OCI-M2 (cell line): Measurements from ENCODE around the gene ZFYVE26.
"Not testable (repeated sequence)": the region's sequence is repeated elsewhere in the genome, so short reads cannot be mapped to it uniquely, and the experiment has no call there.

ENCODE experiments used
- DNase-seq: peaks from one replicate; lab custom pipeline; 2025; ENCODE audit not compliant: unreplicated experiment; lab: John Stamatoyannopoulos, UW

Gene ZFYVE26

DNA sequence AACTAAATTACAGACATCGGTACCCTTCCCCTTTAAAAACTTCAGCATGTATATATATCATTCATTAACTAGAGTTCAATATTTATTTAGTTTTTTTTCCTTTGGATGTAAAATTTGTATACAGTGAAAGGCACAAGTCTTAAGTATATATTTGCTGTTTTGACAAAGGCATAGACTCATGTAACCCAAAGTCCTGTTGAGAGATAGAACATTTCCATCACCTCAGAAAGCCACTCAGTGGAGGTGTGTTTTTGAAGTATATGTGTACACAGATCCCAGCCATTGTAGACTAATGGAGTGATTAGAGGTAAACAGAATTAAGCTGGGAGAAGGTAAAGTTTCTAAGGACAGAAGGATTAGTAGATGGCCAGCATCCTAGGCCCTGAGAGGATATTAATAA lies 99.3 kb downstream of the ZFYVE26 start:
- no peak for DNase-seq

DNA sequence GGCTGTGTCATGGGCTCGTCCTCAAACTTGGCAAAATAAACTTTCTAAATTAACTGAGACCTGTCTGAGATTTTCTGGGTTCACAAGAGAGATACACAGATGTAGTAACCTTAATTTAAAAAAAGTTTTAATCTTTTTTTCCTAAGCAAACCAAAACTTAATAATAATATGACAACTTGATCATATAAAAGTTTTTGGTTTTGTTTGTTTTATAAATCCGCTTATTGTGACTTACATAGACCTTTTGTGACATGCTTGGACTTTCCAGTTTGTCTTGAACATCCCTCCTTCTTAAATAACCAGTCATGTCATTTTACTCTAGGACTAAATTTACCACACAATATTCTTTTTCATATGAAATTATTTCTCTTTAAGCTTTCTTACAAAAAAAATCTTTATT lies 106.2 kb downstream of the ZFYVE26 start:
- DNase-seq, result no peak

DNA sequence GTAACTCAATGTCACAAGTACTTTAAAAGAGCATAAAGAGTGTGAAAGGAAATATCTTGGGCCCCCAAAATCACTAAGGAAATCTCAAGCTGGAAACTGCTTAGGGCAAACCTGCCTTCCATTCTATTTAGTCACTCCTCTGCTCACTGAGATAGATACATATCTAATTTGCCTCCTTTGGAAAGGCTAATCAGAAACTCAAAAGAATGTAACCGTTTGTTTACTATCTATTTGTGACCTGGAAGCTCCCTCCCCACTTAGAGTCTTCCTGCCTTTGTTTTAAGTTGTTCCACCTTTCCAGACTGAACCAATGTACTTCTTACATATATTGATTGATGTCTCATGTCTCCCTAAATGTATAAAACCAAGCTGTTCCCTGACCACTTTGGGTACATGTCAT lies 106.6 kb downstream of the ZFYVE26 start:
- DNase-seq, result not testable (repeated sequence)

DNA sequence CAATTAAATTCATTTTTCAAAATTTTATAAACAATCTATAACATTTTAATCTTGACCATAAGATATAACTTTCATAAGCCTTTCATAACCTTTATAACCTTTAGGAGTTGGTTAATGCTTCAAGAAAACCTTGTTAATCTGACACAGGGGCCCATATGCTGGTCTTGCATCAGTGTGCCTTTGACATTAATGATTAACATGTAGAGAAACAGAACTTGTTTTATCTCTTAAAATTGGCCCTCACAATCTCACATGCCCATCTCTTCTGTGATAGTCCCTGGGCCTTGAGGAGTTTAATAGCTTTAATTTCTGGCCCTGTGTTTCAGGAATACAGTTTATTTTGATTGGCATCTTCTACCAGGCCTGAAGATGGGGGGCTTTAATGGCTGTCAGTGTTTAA lies 107.0 kb downstream of the ZFYVE26 start:
- not testable (repeated sequence) for DNase-seq

DNA sequence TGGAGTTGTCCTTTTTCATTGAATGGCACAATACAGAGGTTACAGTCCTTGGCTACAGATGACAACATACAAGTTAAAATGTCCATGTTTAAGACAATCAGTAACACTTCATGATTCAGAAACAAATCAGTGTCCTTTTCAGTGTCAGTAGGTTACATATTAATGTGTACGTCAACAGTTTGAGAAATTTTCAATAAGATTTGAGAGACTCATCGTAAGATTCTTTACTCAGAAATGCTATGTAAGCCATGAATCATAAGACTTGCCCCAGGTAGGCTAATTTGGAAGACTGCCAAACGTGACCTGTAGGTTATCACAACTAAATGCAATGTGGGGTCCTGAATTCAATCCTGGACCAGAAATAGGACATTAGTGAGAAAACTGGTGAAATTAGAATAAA lies 111.2 kb downstream of the ZFYVE26 start:
- DNase-seq, result no peak

DNA sequence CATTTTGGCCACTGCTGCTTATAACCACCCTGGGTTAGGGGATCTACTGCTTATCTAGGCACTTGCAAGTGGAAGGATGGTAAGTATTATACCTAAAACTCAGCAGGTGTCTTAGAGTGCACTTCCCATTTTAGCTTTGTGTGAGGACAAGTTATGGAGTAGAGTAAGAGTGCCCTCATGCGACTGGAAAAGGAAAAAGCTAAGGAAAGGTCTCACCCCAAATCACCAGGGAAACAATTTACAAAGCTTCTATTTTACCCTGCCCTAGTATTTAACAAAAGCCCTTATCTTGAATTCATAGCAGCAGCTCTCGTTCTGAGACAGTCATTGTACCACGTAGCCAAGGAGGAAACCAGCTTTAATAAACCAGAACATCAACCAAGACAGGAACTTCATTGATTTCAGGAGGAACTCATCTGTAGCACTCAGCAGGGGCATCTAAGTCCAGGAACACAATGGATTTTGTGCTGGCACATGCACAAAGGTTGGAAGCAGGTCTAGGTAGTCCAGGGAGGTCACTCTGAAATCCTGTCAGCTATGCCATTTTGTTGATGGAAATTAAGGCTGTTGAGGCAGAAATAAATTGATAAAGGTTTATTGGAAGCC lies 111.8 kb downstream of the ZFYVE26 start:
- no peak for DNase-seq

DNA sequence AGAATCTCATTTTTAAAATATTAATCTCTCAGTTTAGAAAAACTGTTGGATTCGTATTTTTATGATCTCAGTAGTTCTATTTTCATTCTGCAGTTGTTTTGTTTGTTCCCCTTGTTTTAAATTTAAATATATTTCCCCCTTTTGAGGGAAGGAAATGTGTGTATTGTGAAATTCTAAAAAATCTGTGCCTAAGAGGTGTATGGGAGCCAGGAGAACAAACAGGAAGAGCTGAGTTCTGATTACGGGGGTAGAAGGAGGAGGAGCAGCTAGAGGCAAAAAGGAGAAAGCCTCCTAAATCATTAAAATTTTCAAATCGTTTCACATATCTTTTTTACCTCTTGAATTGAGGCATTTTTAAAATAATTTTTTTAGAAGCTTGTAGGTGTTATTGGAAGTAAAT lies 112.4 kb downstream of the ZFYVE26 start:
- no peak for DNase-seq

DNA sequence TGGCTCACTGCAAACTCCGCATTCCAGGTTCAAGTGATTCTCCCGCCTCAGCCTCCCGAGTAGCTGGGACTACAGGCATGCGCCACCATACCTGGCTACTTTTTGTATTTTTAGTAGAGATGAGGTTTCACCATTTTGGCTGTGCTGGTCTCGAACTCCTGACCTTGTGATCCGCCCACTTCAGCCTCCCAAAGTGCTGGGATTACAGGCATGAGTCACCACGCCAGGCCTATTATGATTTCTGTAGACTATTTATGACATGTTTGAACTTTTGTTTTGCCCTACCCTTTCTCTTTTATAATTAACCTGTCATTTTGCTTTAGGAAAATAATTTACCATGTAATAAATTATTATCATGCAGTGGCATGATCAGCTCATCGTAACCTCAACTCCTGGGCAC lies 114.9 kb downstream of the ZFYVE26 start, which contains the start of gene RDH12:
Gene RDH12, plus strand, starts transcription at position 395 of the 400 bp plus-strand sequence. CDS start 20,757 bp downstream, outside the sequence.
- not testable (repeated sequence) for DNase-seq

DNA sequence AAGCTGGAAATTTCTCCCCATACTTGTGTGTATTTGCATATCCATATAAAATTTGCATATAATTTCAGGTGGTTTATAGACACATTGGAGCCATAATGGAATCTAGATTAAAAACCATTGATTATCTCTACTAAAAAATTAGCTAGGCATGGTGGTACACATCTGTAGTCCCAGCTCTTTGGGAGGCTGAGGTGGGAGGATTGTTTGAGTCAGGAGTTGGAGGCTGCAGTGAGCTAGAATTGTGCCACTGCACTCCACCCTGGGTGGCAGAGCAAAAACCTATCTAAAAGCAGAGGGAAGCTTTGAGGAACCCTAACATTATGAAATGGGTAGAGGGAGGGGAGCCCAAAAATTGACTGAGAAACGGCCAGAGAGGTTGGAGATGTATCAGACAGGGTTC lies 118.2 kb downstream of the ZFYVE26 start:
- DNase-seq, result no peak

DNA sequence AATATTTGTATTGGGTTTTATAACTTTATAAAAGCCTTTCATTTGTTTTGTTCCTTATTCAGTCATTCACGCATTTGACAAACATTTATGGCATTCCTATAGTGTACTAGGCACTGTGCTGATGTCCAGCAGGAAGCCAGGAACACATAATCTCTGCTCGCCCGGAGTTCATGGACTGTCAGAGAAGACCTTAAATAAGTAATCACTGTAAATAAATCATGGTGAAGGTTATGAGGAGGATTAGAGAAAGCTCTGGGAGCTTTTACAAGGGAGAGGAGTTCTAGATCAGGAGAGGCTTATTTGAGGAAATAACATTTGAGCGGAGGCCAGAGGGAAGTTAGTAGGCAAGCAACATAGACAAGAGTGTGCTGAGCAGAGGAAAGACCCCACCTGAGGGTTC lies 119.4 kb downstream of the ZFYVE26 start:
- DNase-seq, result no peak
